T-helper 1 cell treated with Interleukin-12 subunit alpha and Interleukin-12 subunit beta and Interleukin-4 antibody, amounts not matched to agents 30 ng/mL and 1 ng/mL, for 36 hours (primary cell): ENCODE measurements around the gene MRLN. TPM values are rescaled to one million over a fixed set of nuclear protein-coding genes. Genes with fewer than 3 reads are reported as not detected.
"Not testable (repeated sequence)": the region's sequence is repeated elsewhere in the genome, so short reads cannot be mapped to it uniquely, and the experiment has no call there.

ENCODE experiments used
- intact Hi-C: fragments of 100-400 bp; cut with micrococcal nuclease; formaldehyde crosslinking; loops from one replicate; pipeline ENCODE4 v1.15.1; 2024
- total RNA-seq: library from RNA; stranded (reverse); gene quantifications from 2 replicates; pipeline ENCODE4 v1.2.3, GENCODE V29; 2022

The MRLN gene
- total RNA-seq, result not detected in 2 replicates

- intact Hi-C loops, result no loop called here
Observed at GRCh38 chr10:59753267-59753666, at the start of gene MRLN. Gene MRLN, minus strand, starts transcription at chr10:59753455.

DNA sequence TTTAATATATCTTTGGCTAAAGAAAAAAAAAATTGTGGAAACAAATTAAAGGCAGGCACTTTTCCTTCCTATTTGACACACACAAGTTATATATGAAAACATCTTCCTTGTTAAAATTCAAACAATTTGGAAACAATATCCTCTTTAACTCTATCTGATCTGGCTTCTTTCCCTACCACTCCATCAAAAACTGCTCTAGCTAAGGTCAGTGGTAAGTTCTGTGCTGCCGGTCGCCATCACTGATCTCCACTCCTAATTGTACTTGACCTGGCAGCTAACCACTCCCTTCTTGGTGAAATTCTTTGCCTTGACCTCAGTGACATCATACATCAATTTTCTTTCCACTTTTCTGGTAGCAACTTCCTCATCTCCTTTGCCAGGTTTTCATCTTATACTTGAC, 47.9 kb upstream of the MRLN start:
- intact Hi-C loops, result loop anchor here (10.0 kb wide), 2 partner anchors 566 to 1016 kb away; no protein-coding TSS in a partner anchor

DNA sequence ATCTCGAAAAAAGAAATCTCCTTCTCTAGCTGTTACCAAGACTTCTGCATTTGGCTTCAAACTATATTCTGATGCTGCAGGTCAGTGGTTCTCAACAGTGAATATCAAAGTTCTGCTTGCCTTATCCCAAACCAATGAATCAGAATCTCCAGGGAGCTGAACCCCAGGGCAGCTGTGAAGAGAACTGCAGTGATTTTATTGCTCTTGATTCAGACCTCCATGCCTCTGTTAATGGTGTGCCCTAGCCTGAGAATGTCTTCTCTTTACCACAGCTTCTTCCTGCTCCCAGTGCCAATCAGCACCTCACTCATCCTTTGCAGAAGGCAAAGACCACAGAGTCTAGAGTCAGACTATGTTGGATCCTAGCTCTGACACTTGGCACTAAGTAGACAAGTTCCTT, 46.2 kb upstream of the MRLN start:
- intact Hi-C loops, result no loop called here

GRCh38 chr10:59793919-59794318, 40.7 kb upstream of the MRLN start:
- intact Hi-C loops, result no loop called here

GRCh38 chr10:59792812-59793211, 39.6 kb upstream of the MRLN start:
- intact Hi-C loops, result no loop called here

DNA sequence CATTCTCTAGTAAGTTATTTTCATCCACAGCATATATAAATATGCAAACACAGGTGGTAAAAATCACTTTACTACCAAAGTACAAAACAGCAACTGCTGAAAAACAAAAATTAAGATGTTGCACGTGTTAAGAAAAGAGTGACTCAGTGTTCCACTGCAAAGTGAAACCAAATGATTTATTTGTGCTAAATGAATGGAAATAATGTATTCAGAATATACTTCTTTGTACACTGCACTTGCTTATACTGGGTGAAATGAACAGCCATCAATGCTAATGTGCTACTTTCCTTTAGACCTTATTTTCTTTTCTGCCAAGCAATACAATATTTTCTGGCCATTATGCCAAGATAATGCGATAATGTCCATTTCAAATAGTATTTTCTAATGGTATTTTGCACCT, 38.3 kb upstream of the MRLN start:
- intact Hi-C loops, result no loop called here

GRCh38 chr10:59790080-59790479, 36.8 kb upstream of the MRLN start:
- intact Hi-C loops, result not testable (repeated sequence)

- intact Hi-C loops, result not testable (repeated sequence)
Observed at GRCh38 chr10:59788914-59789313, 35.7 kb upstream of the MRLN start.

- intact Hi-C loops, result not testable (repeated sequence)
Observed at GRCh38 chr10:59787032-59787431, 33.8 kb upstream of the MRLN start.

GRCh38 chr10:59785476-59785875, 32.2 kb upstream of the MRLN start:
- intact Hi-C loops, result not testable (repeated sequence)

DNA sequence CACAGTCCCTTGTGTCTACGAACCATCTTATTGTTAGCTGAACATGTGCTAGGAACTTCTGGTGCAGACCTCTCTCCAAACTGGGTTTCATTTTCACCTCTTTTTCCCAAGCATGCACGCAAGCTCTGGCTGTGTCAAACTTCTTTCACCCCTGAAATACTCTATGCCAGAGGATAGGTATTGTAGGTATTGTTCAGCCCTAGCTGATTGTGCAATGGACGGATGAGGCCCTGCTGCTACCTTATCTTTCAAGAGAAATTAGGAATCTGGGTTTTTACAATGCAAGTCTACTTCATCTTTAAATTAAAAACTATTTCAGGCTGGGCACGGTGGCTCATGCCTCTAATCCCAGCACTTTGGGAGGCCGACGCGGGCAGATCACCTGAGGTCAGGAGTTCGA, 28.3 kb upstream of the MRLN start:
- intact Hi-C loops, result no loop called here

DNA sequence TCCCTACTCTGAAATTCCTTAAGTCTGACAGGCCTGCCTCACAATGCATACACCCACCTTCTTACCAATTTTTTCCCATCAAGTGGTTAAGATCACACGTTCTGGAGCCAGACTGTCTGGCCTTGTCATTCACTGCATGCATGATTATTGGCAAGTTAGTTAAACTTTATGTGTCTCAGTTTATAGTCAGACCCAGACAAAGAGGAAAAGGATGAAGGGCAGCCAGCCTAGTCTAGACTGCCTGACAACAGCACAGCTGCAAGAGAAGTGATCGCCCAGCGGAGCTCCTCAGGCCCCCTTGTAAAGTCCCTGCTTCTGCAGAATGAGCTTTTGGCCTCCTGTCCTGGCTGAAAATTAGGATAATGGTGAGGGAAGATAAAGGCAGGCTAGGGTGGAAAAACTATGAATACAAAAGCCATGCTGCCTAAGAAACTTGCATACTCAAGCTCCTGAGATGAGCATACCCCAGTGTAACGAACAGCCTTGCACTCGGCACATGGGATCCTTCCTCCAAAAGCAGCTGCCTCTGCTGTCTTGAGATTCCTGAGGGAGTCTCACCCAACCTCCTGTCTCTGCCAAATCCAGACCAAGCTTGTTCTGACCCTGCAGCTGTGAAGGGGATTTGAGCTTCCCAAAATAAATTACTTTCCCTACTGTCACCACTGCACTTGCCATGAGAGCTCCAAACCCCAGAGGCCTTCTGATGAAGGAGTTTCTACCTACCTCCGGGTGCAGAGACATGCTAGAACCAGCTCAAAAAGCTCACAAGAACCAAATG, 26.7 kb upstream of the MRLN start:
- intact Hi-C loops, result no loop called here

GRCh38 chr10:59774451-59774850, 21.2 kb upstream of the MRLN start:
- intact Hi-C loops, result no loop called here

DNA sequence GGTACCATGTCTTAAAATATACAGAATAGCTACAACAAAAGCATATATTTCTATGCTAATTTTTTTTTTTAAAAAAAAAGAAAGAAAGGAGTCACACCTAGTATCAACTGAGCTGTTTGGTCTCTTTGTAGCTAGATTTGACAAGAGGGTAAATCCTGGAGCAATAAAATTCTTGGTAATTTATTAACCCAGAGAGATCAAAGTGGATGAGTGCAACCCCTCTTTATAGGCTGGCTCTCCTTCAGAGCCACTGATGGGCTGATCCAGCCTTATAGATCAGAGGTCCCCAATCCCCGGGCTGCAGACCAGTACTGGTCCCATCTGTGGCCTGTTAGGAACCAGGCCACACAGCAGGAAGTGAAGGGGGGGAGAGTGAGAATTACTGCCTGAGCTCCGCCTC, 19.8 kb upstream of the MRLN start:
- intact Hi-C loops, result no loop called here

GRCh38 chr10:59771162-59771807, 18.0 kb upstream of the MRLN start:
- intact Hi-C loops, result no loop called here

- intact Hi-C loops, result no loop called here
Observed at GRCh38 chr10:59770689-59771088, 17.4 kb upstream of the MRLN start.

GRCh38 chr10:59762505-59762904, 9.2 kb upstream of the MRLN start:
- intact Hi-C loops, result no loop called here

- intact Hi-C loops, result no loop called here
Observed at GRCh38 chr10:59757966-59758365, 4.7 kb upstream of the MRLN start.

DNA sequence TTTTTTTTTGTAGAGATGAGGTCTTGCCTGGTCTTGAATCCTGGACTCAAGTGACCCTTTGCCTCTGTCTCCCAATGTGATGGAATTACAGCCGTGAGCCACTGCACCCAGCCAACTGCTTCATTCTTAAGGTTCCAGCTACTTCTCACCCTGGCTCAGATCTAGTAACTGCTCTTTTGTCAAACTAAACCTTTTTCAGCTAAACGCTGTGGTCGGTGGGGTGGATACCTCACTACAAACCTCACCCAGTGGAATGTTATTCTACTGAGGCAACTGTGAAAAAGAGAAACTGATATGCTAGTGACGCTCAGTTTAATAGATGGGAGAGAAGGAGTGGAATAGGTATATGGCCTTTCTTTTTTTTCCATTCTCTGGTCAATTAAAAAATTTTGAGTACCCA, 1.7 kb upstream of the MRLN start:
- intact Hi-C loops, result no loop called here

- intact Hi-C loops, result no loop called here
Observed at GRCh38 chr10:59752278-59752940, 846 bp downstream of the MRLN start.

DNA sequence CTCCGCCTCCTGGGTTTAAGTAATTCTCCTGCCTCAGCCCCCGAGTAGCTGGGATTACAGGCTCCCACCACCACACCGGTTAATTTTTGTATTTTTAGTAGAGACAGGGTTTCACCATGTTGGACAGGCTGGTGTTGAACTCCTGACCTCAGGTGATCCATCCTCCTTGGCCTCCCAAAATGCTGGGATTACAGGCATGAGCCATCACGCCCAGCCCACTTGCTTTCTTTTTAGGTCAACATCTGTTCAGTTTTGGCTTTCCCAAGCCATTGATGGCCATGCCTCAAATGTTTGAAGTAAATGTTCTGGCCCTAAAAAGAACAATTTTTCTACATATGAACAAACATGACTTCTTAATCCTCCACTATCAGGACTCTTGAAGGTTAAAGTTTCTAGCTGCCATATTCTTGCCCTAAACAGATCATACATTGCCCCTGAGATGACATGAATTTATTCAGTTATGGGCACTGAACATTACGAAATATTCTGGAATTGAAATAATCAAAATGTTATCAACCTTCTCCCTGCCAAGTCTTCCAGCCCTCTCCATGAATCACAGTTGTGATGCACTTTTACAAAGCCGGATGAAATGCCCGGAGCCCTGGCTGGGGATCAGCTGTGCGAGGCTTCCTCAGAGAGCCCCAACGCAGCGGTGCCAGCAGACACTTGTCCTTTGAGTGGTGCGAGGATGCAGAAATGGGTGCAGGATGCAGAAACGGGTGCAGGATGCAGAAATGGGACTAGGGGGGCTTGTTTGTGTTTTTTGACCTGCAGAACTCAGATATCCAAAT, 2.9 kb downstream of the MRLN start:
- intact Hi-C loops, result no loop called here

GRCh38 chr10:59748834-59749233, 4.4 kb downstream of the MRLN start:
- intact Hi-C loops, result no loop called here
